GM20431 (cell line): ENCODE measurements around the gene TMEM126B.
"Not testable (repeated sequence)": the region's sequence is repeated elsewhere in the genome, so short reads cannot be mapped to it uniquely, and the experiment has no call there.

Source experiments
- in situ Hi-C: fragments of 300-500 bp; cut with MseI, MboI; formaldehyde crosslinking; loops from one replicate; pipeline ENCODE4 v1.15.0; 2020; ENCODE audit warnings: low sequenced_read_pairs; ENCODE audit not compliant: unreplicated experiment

Gene TMEM126B

GRCh38 chr11:85627998-85628770 is at the start of gene TMEM126B:
Gene TMEM126B (plus strand): TSS chr11:85628593. CDS start chr11:85628608, 15 bp downstream.
- in situ Hi-C loops: no loop called here

DNA sequence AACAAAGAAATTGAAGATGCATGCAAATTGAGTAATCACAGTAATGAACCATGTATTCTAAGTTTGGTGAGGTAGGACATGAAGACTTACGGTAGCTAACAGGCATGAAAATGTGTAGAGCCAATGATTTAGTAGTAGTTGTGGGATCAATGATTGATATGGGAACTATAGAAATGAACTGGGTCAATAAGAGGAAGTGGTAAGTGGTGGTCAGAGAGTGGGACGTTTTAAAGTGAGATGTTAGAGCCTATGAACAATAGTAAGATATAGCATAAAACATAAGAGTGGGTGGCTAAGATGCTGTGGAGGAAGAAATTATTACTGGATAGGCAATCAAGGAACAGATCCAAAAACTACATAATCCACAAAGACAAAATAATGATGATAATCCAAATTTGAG is 46.3 kb upstream of the TMEM126B start:
- in situ Hi-C loops: no loop called here

GRCh38 chr11:85589373-85589772 is 39.0 kb upstream of the TMEM126B start:
- in situ Hi-C loops: no loop called here

DNA sequence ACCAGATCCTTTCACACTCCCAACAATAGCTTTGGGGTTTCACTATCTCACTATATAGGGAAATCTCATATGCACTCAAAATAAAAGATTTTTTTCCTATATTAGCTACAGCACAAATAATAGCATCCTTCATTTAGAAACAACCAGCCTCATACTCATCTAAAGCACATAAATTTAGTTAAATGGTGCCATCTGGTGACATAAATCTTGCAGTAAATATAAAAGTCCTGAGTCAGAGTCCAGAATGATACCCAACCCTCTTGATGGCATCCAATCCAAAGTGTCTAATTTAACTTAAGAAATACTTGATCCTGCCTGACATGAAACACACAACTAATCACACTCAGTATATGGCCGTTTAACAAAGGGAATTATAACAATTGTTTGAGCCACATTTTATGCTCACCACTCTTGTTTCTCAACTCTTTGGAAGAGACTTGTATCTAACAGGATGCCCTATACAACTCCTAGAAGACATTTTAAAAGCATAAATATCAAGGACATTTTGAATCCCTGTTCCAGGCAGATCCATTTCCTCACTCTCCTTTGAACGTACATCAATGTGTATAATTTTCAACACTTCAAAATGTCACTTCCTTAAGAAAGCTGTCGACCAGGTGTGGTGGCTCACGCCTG is 37.4 kb upstream of the TMEM126B start:
- in situ Hi-C loops: no loop called here

DNA sequence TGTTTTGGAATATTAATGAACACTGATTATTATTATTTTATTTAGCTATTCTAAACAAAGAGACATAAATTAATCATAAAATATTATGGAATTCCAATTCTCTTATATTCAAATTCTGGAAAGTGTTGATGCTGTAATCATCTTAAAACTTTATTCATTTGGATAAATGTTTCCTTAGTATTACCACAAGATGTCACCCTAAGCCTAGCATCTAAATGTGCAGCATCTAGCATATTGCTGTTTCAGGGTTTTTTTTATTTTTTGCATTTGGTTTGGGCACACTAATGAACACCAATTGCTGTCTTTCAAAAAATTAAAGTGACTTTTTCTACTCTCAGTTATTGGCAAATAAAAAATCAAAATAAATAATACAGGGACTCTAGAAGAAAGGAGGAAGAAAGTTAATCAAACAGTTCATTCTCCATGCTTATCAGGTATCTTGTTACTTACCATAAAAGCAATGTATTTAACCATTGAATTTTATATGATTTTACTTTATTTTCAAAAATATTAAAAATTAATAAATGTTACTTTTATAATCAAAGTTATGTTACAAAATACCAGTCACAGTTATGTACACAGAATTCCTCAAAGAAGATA is 33.0 kb upstream of the TMEM126B start:
- in situ Hi-C loops: no loop called here

GRCh38 chr11:85596886-85597285 is 31.5 kb upstream of the TMEM126B start:
- in situ Hi-C loops: no loop called here

DNA sequence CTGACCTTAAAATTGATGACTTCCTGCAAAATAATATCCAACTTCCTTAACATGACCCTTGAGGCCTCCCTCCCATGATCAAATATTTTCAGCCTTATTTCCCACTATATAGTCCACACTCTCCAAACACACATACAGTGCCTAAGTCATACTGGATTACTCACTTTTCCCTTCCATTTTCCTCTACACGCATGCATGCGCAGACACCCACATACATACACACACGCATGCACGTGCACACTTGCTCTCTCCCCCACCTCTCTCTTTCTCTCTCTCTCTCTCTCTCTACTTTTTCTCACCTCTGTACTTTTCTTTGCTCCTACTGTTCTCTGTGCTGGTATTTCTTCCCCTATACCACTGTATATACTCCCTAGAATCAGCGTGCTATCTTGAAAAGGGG is 29.3 kb upstream of the TMEM126B start:
- in situ Hi-C loops: no loop called here

DNA sequence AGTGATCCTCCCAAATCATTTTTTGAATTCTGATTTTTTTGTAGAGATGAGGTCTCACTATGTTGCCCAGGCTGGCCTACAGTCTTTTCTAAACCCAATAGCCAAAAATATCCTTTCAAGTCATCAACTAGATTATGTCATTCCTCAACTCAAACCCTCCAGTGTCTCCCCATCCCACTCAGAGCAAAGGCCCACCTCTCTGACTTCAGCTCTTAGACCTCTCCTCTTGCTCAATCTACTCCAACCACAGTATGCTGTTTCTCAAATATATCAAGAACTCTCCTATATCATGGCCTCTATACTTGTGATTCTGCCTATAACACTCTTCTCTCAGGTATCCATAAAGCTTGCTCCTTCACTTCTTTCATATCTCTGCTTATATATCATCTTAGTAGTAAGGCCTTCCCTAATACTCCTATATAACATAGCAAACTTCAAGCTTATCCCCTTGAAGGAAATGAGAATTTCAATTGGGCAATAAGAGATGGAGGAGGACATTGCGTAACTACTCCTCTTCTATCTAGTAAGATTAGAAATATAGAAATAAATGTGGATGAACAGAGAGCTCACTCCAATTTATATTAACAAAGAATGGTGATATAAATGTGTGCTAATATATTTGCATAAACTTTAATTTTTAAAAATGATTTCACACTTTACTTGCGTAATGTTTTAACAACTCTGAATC is 25.7 kb upstream of the TMEM126B start:
- in situ Hi-C loops: no loop called here

GRCh38 chr11:85603220-85603619 is 25.2 kb upstream of the TMEM126B start:
- in situ Hi-C loops: no loop called here

DNA sequence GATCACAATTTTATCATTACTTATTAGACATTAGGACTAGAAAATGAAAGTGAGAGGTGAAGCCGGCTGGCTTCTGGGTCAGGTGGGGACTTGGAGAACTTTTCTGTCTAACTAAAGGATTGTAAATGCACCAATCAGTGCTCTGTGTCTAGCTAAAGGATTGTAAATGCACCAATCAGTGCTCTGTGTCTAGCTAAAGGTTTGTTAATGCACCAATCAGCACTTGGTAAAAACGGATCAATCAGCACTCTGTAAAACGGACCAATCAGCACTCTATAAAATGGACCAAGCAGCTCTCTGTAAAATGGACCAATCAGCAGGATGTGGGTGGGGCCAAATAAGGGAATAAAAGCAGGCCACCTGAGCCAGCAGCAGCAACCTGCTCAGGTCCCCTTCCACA is 22.2 kb upstream of the TMEM126B start:
- in situ Hi-C loops: not testable (repeated sequence)

DNA sequence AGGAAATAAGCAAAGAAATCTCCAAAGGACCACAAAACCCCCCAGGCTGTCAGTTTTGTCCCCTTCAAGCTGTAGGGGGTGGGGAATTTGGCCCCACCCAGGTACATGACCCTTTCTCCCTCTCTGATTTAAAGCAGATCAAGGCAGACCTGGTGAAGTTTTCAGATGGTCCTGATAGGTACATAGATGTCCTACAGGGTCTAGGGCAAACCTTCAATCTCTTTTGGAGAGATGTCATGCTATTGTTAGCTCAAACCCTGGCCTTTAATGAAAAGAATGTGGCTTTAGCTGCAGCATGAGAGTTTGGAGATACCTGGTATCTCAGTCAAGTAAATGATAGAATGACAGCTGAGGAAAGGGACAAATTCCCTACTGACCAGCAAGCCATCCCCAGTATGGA is 19.8 kb upstream of the TMEM126B start:
- in situ Hi-C loops: not testable (repeated sequence)

DNA sequence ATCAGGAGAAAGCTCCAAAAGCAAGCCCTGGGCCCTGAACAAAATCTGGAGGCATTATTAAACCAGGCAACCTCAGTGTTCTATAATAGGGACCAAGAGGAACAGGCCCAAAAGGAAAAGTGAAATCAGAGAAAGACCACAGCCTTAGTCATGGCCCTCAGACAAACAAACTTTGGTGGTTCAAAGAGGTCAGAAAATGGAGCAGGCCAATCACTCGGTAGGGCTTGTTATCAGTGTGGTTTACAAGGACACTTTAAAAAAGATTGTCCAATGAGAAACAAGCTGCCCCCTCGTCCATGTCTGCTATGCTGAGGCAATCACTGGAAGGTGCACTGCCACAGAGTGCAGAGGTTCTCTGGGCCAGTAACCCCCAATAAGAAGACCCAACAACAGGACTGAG is 19.1 kb upstream of the TMEM126B start:
- in situ Hi-C loops: not testable (repeated sequence)

DNA sequence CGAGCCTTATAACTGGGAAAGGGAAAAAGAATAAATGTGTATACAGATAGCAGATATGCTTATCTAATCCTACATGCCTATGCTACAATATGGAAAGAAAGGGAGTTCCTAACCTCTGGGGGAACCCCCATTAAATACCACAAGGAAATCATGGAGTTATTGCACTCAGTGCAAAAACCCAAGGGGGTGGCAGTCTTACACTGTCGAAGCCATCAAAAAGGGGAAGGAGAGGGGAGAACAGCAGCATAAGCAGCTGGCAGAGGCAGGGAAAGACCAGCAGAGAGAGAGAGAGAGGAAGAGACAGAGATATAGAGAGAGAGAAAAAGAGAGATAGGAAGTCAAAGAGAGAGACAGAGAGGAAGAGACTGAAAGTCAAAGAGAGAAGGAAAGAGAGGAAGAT is 16.8 kb upstream of the TMEM126B start:
- in situ Hi-C loops: not testable (repeated sequence)

DNA sequence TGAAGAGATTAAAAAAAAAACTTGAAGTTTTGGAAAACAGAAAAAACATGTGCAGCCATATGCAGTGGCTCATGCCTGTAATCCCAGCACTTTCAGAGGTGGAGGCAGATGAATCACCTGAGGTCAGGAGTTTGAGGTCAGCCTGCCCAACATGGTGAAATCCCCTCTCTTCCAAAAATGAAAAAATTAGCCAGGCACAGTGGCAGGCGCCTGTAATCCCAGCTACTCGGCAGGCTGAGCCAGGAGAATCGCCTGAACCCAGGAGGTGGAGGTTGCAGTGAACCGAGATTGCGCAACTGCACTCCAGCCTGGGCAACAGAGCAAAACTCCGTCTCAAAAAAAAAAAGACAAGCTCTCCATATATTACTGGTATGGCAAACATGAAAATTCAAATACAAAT is 8.9 kb upstream of the TMEM126B start:
- in situ Hi-C loops: no loop called here

DNA sequence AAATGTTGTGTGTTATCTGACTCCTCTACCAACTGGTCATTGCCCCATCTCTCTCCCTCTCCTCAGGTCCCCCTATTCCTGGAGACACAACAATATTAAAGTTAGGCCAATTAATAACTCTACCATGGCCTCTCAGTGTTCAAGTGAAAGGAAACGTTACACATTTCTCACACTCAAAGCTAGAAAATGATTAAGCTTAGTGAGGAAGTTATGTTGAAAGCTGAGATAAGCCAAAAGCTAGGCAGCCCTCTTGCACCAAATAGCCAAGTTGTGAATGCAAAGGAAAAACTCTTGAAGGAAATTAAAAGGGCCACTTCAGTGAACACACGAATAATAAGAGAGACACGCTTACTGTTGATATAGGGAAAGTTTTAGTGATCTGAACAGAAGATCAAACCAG is 8.1 kb upstream of the TMEM126B start:
- in situ Hi-C loops: no loop called here

GRCh38 chr11:85626496-85626895 is 1.9 kb upstream of the TMEM126B start:
- in situ Hi-C loops: no loop called here

DNA sequence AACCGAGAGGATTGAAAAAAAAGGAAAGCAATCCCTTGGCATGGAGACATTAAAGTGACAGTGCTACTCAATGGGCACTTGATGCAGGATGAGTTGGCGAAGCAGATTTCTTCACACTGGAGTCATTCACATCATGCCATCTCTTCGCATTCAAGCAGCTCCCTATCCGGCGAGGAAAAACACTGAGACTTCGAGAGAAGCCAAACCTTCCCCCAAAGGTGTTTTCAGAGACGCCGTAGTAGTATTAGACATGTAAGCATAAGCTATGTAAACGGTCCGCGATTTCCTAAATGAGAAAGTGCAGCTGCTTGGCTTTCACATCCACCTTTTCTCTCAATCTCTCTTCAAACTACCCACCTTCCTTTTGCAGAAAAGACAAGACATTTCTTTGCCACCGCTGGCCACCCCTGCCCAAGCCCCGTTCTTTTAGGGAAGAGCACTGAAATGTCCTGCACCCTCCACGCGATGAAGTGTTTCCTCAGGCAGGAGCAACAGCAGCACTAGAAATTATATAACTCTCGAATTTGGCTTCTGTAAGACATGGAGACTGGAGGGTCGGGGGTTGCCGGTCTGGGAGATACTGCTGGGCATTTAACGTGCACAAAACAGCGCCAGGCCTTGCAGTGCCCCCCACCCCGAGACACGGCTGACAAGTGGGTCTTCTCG is 928 bp upstream of the TMEM126B start, which contains the start of gene DLG2:
DLG2 (minus strand) TSS at position 13 of the 666 bp plus-strand sequence.
- in situ Hi-C loops: no loop called here

DNA sequence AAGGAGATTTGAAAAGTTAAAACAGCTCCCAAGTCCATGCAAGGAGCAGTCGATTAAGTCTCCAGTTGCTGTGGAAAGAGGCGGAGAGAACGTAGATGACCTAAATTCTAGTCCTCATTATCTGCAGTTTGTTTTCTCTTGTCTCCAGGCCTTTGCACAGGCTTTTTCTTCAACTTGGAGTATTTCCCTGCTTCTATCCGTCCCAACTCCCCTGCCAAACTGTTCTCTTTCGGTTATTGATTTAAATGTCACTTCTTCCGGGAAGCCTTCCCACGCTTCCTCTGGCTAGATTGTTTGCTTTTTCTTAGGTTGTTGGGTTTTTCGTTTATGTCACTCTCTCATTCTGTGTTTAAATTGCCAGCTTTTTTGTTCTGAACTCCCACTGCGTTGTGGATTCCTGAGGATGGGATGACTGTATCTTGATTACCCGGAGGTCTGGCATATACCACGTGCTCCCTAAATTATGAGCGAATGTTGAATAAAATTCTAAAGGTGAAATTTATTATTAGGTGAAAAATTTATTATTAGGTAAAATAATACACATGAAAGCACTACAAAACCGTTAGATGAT is 463 bp downstream of the TMEM126B start:
- in situ Hi-C loops: no loop called here

GRCh38 chr11:85634747-85635146 is 6.4 kb downstream of the TMEM126B start:
- in situ Hi-C loops: no loop called here

GRCh38 chr11:85643191-85643614 is 14.8 kb downstream of the TMEM126B start:
- in situ Hi-C loops: no loop called here
